Prostate gland (tissue), 2 donors: ENCODE data around the gene GLI2. TPM values are rescaled to one million over a fixed set of nuclear protein-coding genes. Genes with fewer than 3 reads are reported as not detected.
A peak's percentile ranks its signal among the peaks of the same experiment; 100 is the strongest.

Source experiments
- DNase-seq: peaks from one replicate; pipeline ENCODE4 v3.0.0-alpha.2; 2019; ENCODE audit warnings: low spot score
- H3K27ac ChIP-seq, 2 donors: fragments of 200-600 bp; sonication (generic); 2 replicates each; pipeline ENCODE4 v1.5.1; 2017 to 2019
- H3K27me3 ChIP-seq: fragments of 200-600 bp; sonication (generic); replicated peaks from 2 replicates; pipeline ENCODE4 v1.5.1; 2019; ENCODE audit not compliant: insufficient read depth
- H3K36me3 ChIP-seq, 2 donors: fragments of 200-600 bp; sonication (generic); 1 replicate in 1 of 2; 2 replicates in 1 of 2; pipeline versions ENCODE4 v1.5.1 to v1.8.1; 2017 to 2019
- H3K4me1 ChIP-seq: fragments of 200-600 bp; sonication (generic); replicated peaks from 2 replicates; pipeline ENCODE4 v1.5.1; 2019
- H3K4me3 ChIP-seq, 2 donors: fragments of 200-600 bp; sonication (generic); 2 replicates each; pipeline ENCODE4 v1.5.1; 2017 to 2019
- H3K9me3 ChIP-seq: fragments of 200-600 bp; sonication (generic); 2 replicates; pipeline ENCODE4 v1.5.1; 2017
- CTCF ChIP-seq, 4 experiments: fragments of 200-600 bp in 2 of 4; fragments of 450-650 bp in 2 of 4; sonication (generic) in 2 of 4; IDR thresholded peaks; 1 replicate in 3 of 4; 2 replicates in 1 of 4; pipeline ENCODE4 v1.5.1; 2016 to 2019; ENCODE audit warnings: antibody characterized with exemption in 4 of 4, mild to moderate bottlenecking in 2 of 4, moderate library complexity in 2 of 4
- POLR2A ChIP-seq: fragments of 450-650 bp; IDR thresholded peaks from one replicate; pipeline ENCODE4 v1.6.1; 2016; ENCODE audit warnings: antibody characterized with exemption, mild to moderate bottlenecking
- POLR2AphosphoS5 ChIP-seq: sonication (generic); formaldehyde crosslinking; IDR thresholded peaks from one replicate; pipeline ENCODE4 v1.6.1; 2017; ENCODE audit warnings: antibody characterized with exemption
- WGBS: methylation state at CpG from one replicate; pipeline ENCODE4 v1.1.5; 2018; 5-methylcytosine and 5-hydroxymethylcytosine counted together
- intact Hi-C: fragments of 100-400 bp; cut with DNase I; formaldehyde crosslinking; loops from one replicate; pipeline ENCODE4 v1.14.2; 2022
- total RNA-seq, 2 donors: library from RNA; depleted of rRNA; stranded (reverse); fragments of >200 nt; gene quantifications; one replicate each; pipeline ENCODE4 v1.1.0, GENCODE V29; 2016

GLI2 gene
- total RNA-seq, 2 donors from 2014 or later: 3.8 to 16.4 TPM

- Histone ChIP-seq H3K36me3 (no peaks in the 10 kb centered on the region), H3K4me3 (no peak overlapping the region), H3K9me3 (no peaks in the 10 kb centered on the region), H3K27me3 (no peaks in the 10 kb centered on the region), H3K27ac (peak overlapping the region; percentile 77 to 78), H3K4me1 (peaks cover 12% of the 10 kb centered on the region)
- intact Hi-C loops: loop anchor here (5.0 to 10.0 kb wide), 4 partner anchors 41 to 199 kb away; no protein-coding TSS in a partner anchor
- 63% methylated on average over 7 of the region's 7 CpGs for WGBS
- DNase-seq: no peak
- TF ChIP-seq POLR2A: no peak
- TF ChIP-seq CTCF (IDR thresholded peaks at IDR 0.05): no peak
- TF ChIP-seq POLR2AphosphoS5: no peak
These were observed 2.4 kb downstream of the GLI2 start for GRCh38 chr2:120738117-120738516.

GRCh38 chr2:120738786-120739437 is 3.2 kb downstream of the GLI2 start:
- DNase-seq: no peak
- Histone ChIP-seq H3K9me3 (no peaks in the 10 kb centered on the region), H3K27me3 (peaks cover 3% of the 10 kb centered on the region), H3K4me1 (peaks cover 12% of the 10 kb centered on the region), H3K4me3 (no peak overlapping the region), H3K36me3 (no peaks in the 10 kb centered on the region), H3K27ac (no peak overlapping the region)
- intact Hi-C loops: loop anchor here (5.0 to 10.0 kb wide), 4 partner anchors 42 to 198 kb away; no protein-coding TSS in a partner anchor
- TF ChIP-seq CTCF (IDR thresholded peaks at IDR 0.05) (no peak), POLR2AphosphoS5 (no peak), POLR2A (no peak)
- WGBS: 67% methylated on average over 10 of the region's 10 CpGs

- intact Hi-C loops: loop anchor here (5.0 to 10.0 kb wide), 4 partner anchors 42 to 198 kb away; no protein-coding TSS in a partner anchor
- Histone ChIP-seq H3K4me3 (no peak overlapping the region), H3K9me3 (no peaks in the 10 kb centered on the region), H3K36me3 (no peaks in the 10 kb centered on the region), H3K27ac (no peak overlapping the region), H3K4me1 (peaks cover 12% of the 10 kb centered on the region), H3K27me3 (peaks cover 4% of the 10 kb centered on the region)
- WGBS: 84% methylated on average over 8 of the region's 8 CpGs
- no peak for DNase-seq
- TF ChIP-seq CTCF (IDR thresholded peaks at IDR 0.05) (no peak), POLR2AphosphoS5 (no peak), POLR2A (no peak)
These were observed 3.9 kb downstream of the GLI2 start for GRCh38 chr2:120739438-120740090.

GRCh38 chr2:120740375-120740764 is 4.7 kb downstream of the GLI2 start:
- no peaks in the 10 kb centered on the region for H3K9me3 ChIP-seq
- TF ChIP-seq POLR2A (no peak), CTCF (IDR thresholded peaks at IDR 0.05) (no peak), POLR2AphosphoS5 (no peak)
- peaks cover 4% of the 10 kb centered on the region for H3K27me3 ChIP-seq
- WGBS: 88% methylated on average over 8 of the region's 8 CpGs
- intact Hi-C loops: no loop called here
- no peaks in the 10 kb centered on the region for H3K36me3 ChIP-seq
- H3K27ac ChIP-seq: no peak overlapping the region
- no peak for DNase-seq
- no peak overlapping the region for H3K4me3 ChIP-seq
- peaks cover 12% of the 10 kb centered on the region for H3K4me1 ChIP-seq
